Measurements from ENCODE around the gene CCDC78. TPM values are rescaled to one million over a fixed set of nuclear protein-coding genes. Genes with fewer than 3 reads are reported as not detected.

CCDC78 gene
- total and polyA plus RNA-seq, 2 experiments from 2014 or later: 10.5 to 12.6 TPM

- no peaks in the 10 kb centered on the region for H3K9me2 ChIP-seq (ENCODE audit: insufficient read depth)
- Mint-ChIP-seq H3K27me3 (ENCODE audit: insufficient read depth, low read depth, poor library complexity) (peaks cover 10% of the 10 kb centered on the region), H3K9me3 (no peaks in the 10 kb centered on the region), H3K4me3 (no peak overlapping the region), H3K4me1 (no peaks in the 10 kb centered on the region), H3K36me3 (ENCODE audit: low read depth) (no peaks in the 10 kb centered on the region), H3K27ac (no peak overlapping the region)
- H3K4me3 ChIP-seq: no peak overlapping the region
- DNase-seq (ENCODE audit: low spot score) (no peak), ATAC-seq (no peak)
- no peaks in the 10 kb centered on the region for H3K79me2 ChIP-seq (replicated peaks; ENCODE audit: insufficient read depth)
- H3K27ac ChIP-seq (ENCODE audit: low read depth): no peak overlapping the region
- TF ChIP-seq ZNF114 (CRISPR knock-in tag; IDR thresholded peaks at IDR 0.05) (no peak), CTCF (conservative IDR thresholded peaks at IDR 0.05; ENCODE audit: low read depth in 2 of 2) (no peak), POLR2AphosphoS5 (IDR thresholded peaks at IDR 0.05; ENCODE audit: low read depth) (no peak), STAT1 (IDR thresholded peaks at IDR 0.05; ENCODE audit: unreplicated experiment) (no peak)
- no peak overlapping the region for H2AFZ ChIP-seq
- no peaks in the 10 kb centered on the region for H3K4me1 ChIP-seq (ENCODE audit: insufficient read depth)
- H3F3A ChIP-seq (replicated peaks; ENCODE audit: low read depth): peaks cover 3% of the 10 kb centered on the region; the same call in 1 of the 2 replicates
- H3K4me2 ChIP-seq: no peak overlapping the region
- H3K27me3 ChIP-seq (ENCODE audit: insufficient read depth): no peaks in the 10 kb centered on the region
- H3K36me3 ChIP-seq (ENCODE audit: insufficient read depth): no peaks in the 10 kb centered on the region
- no peaks in the 10 kb centered on the region for H4K20me1 ChIP-seq (replicated peaks; ENCODE audit: insufficient read depth)
Measured at GRCh38 chr16:772959-773358, 46.7 kb upstream of the CCDC78 start.

- H3K4me3 Mint-ChIP-seq: no peak overlapping the region
- no peak overlapping the region for H2AFZ ChIP-seq
- H3K36me3 Mint-ChIP-seq (ENCODE audit: low read depth): no peaks in the 10 kb centered on the region
- H3K4me1 Mint-ChIP-seq: no peaks in the 10 kb centered on the region
- no peak overlapping the region for H3K4me3 ChIP-seq
- no peaks in the 10 kb centered on the region for H3K27me3 ChIP-seq (ENCODE audit: insufficient read depth)
- H3K27me3 Mint-ChIP-seq (ENCODE audit: insufficient read depth, low read depth, poor library complexity): peaks cover 12% of the 10 kb centered on the region
- DNase-seq (ENCODE audit: low spot score) (no peak), ATAC-seq (no peak)
- H4K20me1 ChIP-seq (replicated peaks; ENCODE audit: insufficient read depth): no peaks in the 10 kb centered on the region
- H3K4me1 ChIP-seq (ENCODE audit: insufficient read depth): no peaks in the 10 kb centered on the region
- H3K27ac ChIP-seq (ENCODE audit: low read depth): no peak overlapping the region
- no peak overlapping the region for H3K4me2 ChIP-seq
- H3F3A ChIP-seq (replicated peaks; ENCODE audit: low read depth): 0 out of 2 replicates have a peak, but pooled peaks cover 3% of the 10 kb centered on the region
- H3K27ac Mint-ChIP-seq: no peak overlapping the region
- H3K9me2 ChIP-seq (ENCODE audit: insufficient read depth): no peaks in the 10 kb centered on the region
- H3K79me2 ChIP-seq (replicated peaks; ENCODE audit: insufficient read depth): no peaks in the 10 kb centered on the region
- no peaks in the 10 kb centered on the region for H3K36me3 ChIP-seq (ENCODE audit: insufficient read depth)
- no peaks in the 10 kb centered on the region for H3K9me3 Mint-ChIP-seq
- TF ChIP-seq REST (IDR thresholded peaks at IDR 0.05; ENCODE audit: unreplicated experiment) (no peak), EZH2phosphoT487 (IDR thresholded peaks at IDR 0.05; ENCODE audit: unreplicated experiment) (no peak), STAT1 (IDR thresholded peaks at IDR 0.05; ENCODE audit: unreplicated experiment) (no peak), ETS1 (IDR thresholded peaks at IDR 0.05) (no peak), CTCF (conservative IDR thresholded peaks at IDR 0.05; ENCODE audit: low read depth in 2 of 2) (no peak)
Measured at GRCh38 chr16:770411-770810, 44.2 kb upstream of the CCDC78 start.

All from GM23338 (cell line).